K562 (cell line): Measurements from ENCODE around the gene EPHB4. TPM values are rescaled to one million over a fixed set of nuclear protein-coding genes. Genes with fewer than 3 reads are reported as not detected.

Experiments
- ARID1B ChIP-seq: fragments of 450-650 bp; IDR thresholded peaks from 2 replicates; pipeline ENCODE4 v1.6.1; 2016; ENCODE audit warnings: antibody characterized with exemption, mild to moderate bottlenecking, inconsistent platforms
- BRCA1 ChIP-seq, 2 experiments: fragments of 450-650 bp in 1 of 2; sonication (generic) in 1 of 2; formaldehyde crosslinking in 1 of 2; IDR thresholded peaks; 2 replicates each; pipeline versions ENCODE4 v1.5.0 to v1.6.1; 2017 to 2020; ENCODE audit warnings: mild to moderate bottlenecking in 1 of 2, missing genetic modification reagents in 1 of 2
- CBFA2T3 ChIP-seq: fragments of 450-650 bp; IDR thresholded peaks from 2 replicates; pipeline ENCODE4 v1.6.1; 2017
- CBX8 ChIP-seq: fragments of 200-600 bp; sonication (generic); IDR thresholded peaks from 2 replicates; pipeline ENCODE4 v1.6.1; 2012; ENCODE audit warnings: borderline replicate concordance, mixed run types, low read depth, mild to moderate bottlenecking, moderate library complexity, mixed read lengths, low read length, control low read depth, inconsistent platforms; ENCODE audit not compliant: poor library complexity, severe bottlenecking; ENCODE audit errors: extremely low read depth
- NCOR1 ChIP-seq: fragments of 450-650 bp; IDR thresholded peaks from 2 replicates; pipeline ENCODE4 v1.6.1; 2016; ENCODE audit warnings: mild to moderate bottlenecking, moderate library complexity
- NEUROD1 ChIP-seq: fragments of 150-350 bp; IDR thresholded peaks from 2 replicates; pipeline ENCODE4 v1.6.1; 2014; ENCODE audit warnings: borderline replicate concordance, low read length, low read depth; ENCODE audit not compliant: partially characterized antibody
- NFRKB ChIP-seq: fragments of 450-650 bp; IDR thresholded peaks from 2 replicates; pipeline ENCODE4 v1.6.1; 2016; ENCODE audit warnings: low read depth
- RBM22 ChIP-seq: fragments of 200-400 bp; formaldehyde crosslinking; IDR thresholded peaks from 2 replicates; pipeline ENCODE4 v1.6.1; 2018; ENCODE audit warnings: low read length, low read depth; ENCODE audit not compliant: poor library complexity, severe bottlenecking
- RFX5 ChIP-seq: IDR thresholded peaks from 2 replicates; pipeline ENCODE4 v1.6.1; 2011; ENCODE audit warnings: low read depth, mild to moderate bottlenecking, improper control_type of control experiment, low read length
- SRSF3 ChIP-seq: fragments of 200-400 bp; formaldehyde crosslinking; IDR thresholded peaks from 2 replicates; pipeline ENCODE4 v1.6.1; 2016; ENCODE audit warnings: mild to moderate bottlenecking, low read length, moderate library complexity; ENCODE audit not compliant: insufficient read depth
- TARDBP ChIP-seq: fragments of 450-650 bp; IDR thresholded peaks from 2 replicates; pipeline ENCODE4 v1.6.1; 2016
- TBL1XR1 ChIP-seq, 2 experiments: IDR thresholded peaks; 2 replicates each; pipeline ENCODE4 v1.6.1; 2012; ENCODE audit warnings: improper control_type of control experiment in 2 of 2, low read length in 2 of 2, mild to moderate bottlenecking in 1 of 2
- TCF7 ChIP-seq: sonication (generic); IDR thresholded peaks from 2 replicates; pipeline ENCODE4 v1.6.1; 2016; ENCODE audit warnings: antibody characterized with exemption, borderline replicate concordance
- ZNF12 ChIP-seq: sonication (generic); formaldehyde crosslinking; IDR thresholded peaks from 2 replicates; pipeline ENCODE4 v1.4.0; 2020; ENCODE audit warnings: mild to moderate bottlenecking, missing genetic modification reagents
- ZNF589 ChIP-seq: fragments of 200-800 bp; sonication (Bioruptor generic); IDR thresholded peaks from 2 replicates; pipeline ENCODE4 v1.6.1; 2016; ENCODE audit warnings: low read depth, missing genetic modification characterization, missing compliant biosample characterization
- polyA plus RNA-seq, 8 experiments: library from polyadenylated mRNA; depleted of rRNA in 4 of 8; stranded (reverse) in 5 of 8; unstranded in 3 of 8; fragments of >200 nt; fragmentation: Nextera tagmentation in 2 of 8; fragmentation: Illumina TruSeq in 1 of 8; extraction: Ambion mirVana in 2 of 8; extraction: Trizol in 1 of 8; gene quantifications; 2 replicates each; pipeline versions ENCODE4 v1.2.1 to v1.2.3, GENCODE V29; 2011 to 2014; ENCODE audit warnings: inconsistent platforms in 1 of 8, missing spikeins in 1 of 8
- total RNA-seq, 7 experiments: library from RNA; depleted of rRNA in 6 of 7; stranded (reverse); fragments of >200 nt in 6 of 7; fragmentation: Illumina TruSeq in 2 of 7; extraction: Trizol in 2 of 7; gene quantifications; 2 replicates each; pipeline versions ENCODE4 v1.2.1 to v1.2.3, GENCODE V29; 2011 to 2021; ENCODE audit warnings: low replicate concordance in 1 of 7
- TF ChIP-seq, protein P1 (sequence below): fragments of 450-650 bp; IDR thresholded peaks from 2 replicates; pipeline ENCODE4 v1.6.1; 2017; ENCODE audit warnings: antibody characterized with exemption, mild to moderate bottlenecking
- TF ChIP-seq, protein P2 (sequence below): fragments of 450-650 bp; IDR thresholded peaks from 2 replicates; pipeline ENCODE4 v1.6.1; 2017; ENCODE audit warnings: antibody characterized with exemption
- TF ChIP-seq, protein P3 (sequence below): sonication (generic); formaldehyde crosslinking; IDR thresholded peaks from 2 replicates; pipeline ENCODE4 v1.8.0; 2023; ENCODE audit warnings: mild to moderate bottlenecking, missing genetic modification reagents
- TF ChIP-seq, protein P4 (sequence below): fragments of 250-450 bp; sonication (Bioruptor Pico); IDR thresholded peaks from 2 replicates; pipeline ENCODE4 v1.9.0; 2021; ENCODE audit warnings: mild to moderate bottlenecking
- TF ChIP-seq, protein P5 (sequence below): fragments of 250-450 bp; sonication (Bioruptor Pico); IDR thresholded peaks from 2 replicates; pipeline ENCODE4 v1.8.0; 2022; ENCODE audit warnings: moderate library complexity, mild to moderate bottlenecking, inconsistent platforms

The EPHB4 gene
- total and polyA plus RNA-seq, 9 of the 15 experiments (the other 6 are each of a cell fraction or from before 2014, with no cell fraction given) = 1.2 to 82.1 (median 37.9) TPM

DNA sequence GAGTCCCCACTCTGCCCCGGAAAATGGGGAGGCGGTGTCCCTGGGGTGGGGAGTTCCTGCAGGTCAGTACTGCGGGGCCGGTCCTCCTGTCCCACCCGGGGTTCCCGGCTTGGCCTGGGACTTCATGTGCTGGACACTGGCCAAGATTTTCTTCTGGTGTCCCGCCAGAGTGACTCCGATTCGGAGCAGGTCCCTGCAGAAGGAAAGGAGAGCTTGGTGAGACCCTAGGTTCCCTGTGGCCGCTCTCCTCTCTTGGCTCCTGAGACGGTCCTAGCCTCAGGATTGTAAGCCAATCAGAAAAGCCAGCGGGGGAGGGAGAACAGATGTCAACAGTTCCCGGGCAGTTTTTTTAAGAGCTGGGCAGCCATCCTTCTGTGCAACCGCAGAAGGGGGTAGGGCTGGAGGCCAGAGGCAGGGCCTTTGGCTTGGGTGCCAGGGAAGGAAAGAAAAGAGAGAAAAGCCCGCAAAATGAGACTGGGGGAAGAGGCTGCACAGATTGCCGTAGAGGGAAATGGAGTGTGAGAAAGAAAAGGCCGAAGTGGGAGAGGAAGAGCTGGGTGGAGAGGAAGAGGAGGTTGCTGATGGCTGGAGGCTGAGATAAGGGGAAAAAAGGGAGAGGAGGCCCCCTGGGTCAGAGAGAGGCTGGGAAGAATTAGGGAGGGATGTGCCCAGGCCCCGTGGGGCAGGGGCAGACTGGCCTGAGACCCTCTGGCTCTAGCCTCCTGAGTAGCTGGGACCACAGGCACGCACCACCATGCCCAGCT lies 23.7 kb downstream of the EPHB4 start (continued):
- TF ChIP-seq RFX5 = peak; percentile 97
- peak; percentile 53 for TF ChIP-seq NCOR1
- no peak for TF ChIP-seq TBL1XR1 (IDR thresholded peaks at IDR 0.05; ENCODE audit: low read length in 2 of 2)
- TF ChIP-seq ZNF12 (CRISPR knock-in tag) = no peak
- no peak for TF ChIP-seq ZNF589 (CRISPR knock-in tag)
- TF ChIP-seq, protein P1, sequence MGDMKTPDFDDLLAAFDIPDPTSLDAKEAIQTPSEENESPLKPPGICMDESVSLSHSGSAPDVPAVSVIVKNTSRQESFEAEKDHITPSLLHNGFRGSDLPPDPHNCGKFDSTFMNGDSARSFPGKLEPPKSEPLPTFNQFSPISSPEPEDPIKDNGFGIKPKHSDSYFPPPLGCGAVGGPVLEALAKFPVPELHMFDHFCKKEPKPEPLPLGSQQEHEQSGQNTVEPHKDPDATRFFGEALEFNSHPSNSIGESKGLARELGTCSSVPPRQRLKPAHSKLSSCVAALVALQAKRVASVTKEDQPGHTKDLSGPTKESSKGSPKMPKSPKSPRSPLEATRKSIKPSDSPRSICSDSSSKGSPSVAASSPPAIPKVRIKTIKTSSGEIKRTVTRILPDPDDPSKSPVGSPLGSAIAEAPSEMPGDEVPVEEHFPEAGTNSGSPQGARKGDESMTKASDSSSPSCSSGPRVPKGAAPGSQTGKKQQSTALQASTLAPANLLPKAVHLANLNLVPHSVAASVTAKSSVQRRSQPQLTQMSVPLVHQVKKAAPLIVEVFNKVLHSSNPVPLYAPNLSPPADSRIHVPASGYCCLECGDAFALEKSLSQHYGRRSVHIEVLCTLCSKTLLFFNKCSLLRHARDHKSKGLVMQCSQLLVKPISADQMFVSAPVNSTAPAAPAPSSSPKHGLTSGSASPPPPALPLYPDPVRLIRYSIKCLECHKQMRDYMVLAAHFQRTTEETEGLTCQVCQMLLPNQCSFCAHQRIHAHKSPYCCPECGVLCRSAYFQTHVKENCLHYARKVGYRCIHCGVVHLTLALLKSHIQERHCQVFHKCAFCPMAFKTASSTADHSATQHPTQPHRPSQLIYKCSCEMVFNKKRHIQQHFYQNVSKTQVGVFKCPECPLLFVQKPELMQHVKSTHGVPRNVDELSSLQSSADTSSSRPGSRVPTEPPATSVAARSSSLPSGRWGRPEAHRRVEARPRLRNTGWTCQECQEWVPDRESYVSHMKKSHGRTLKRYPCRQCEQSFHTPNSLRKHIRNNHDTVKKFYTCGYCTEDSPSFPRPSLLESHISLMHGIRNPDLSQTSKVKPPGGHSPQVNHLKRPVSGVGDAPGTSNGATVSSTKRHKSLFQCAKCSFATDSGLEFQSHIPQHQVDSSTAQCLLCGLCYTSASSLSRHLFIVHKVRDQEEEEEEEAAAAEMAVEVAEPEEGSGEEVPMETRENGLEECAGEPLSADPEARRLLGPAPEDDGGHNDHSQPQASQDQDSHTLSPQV = 0 out of 2 replicates have a peak, but pooled peaks have one; percentile 49
- TF ChIP-seq, protein P2, sequence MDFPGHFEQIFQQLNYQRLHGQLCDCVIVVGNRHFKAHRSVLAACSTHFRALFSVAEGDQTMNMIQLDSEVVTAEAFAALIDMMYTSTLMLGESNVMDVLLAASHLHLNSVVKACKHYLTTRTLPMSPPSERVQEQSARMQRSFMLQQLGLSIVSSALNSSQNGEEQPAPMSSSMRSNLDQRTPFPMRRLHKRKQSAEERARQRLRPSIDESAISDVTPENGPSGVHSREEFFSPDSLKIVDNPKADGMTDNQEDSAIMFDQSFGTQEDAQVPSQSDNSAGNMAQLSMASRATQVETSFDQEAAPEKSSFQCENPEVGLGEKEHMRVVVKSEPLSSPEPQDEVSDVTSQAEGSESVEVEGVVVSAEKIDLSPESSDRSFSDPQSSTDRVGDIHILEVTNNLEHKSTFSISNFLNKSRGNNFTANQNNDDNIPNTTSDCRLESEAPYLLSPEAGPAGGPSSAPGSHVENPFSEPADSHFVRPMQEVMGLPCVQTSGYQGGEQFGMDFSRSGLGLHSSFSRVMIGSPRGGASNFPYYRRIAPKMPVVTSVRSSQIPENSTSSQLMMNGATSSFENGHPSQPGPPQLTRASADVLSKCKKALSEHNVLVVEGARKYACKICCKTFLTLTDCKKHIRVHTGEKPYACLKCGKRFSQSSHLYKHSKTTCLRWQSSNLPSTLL = no peak
- TF ChIP-seq, protein P3, sequence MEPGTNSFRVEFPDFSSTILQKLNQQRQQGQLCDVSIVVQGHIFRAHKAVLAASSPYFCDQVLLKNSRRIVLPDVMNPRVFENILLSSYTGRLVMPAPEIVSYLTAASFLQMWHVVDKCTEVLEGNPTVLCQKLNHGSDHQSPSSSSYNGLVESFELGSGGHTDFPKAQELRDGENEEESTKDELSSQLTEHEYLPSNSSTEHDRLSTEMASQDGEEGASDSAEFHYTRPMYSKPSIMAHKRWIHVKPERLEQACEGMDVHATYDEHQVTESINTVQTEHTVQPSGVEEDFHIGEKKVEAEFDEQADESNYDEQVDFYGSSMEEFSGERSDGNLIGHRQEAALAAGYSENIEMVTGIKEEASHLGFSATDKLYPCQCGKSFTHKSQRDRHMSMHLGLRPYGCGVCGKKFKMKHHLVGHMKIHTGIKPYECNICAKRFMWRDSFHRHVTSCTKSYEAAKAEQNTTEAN (CRISPR knock-in tag) = no peak
- TF ChIP-seq TARDBP = 0 out of 2 replicates have a peak, but pooled peaks have one; percentile 20
- TF ChIP-seq TCF7 = no peak
- no peak for TF ChIP-seq SRSF3
- no peak for TF ChIP-seq RBM22
- no peak for TF ChIP-seq BRCA1 (IDR thresholded peaks at IDR 0.05)
- TF ChIP-seq BRCA1 (CRISPR knock-in tag; IDR thresholded peaks at IDR 0.05) = no peak
- no peak for TF ChIP-seq CBX8
- TF ChIP-seq, protein P4, sequence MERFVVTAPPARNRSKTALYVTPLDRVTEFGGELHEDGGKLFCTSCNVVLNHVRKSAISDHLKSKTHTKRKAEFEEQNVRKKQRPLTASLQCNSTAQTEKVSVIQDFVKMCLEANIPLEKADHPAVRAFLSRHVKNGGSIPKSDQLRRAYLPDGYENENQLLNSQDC (CRISPR knock-in tag) = no peak
- TF ChIP-seq CBFA2T3 = peak; percentile 85
- peak; percentile 88 for TF ChIP-seq ARID1B
- no peak for TF ChIP-seq NFRKB
- TF ChIP-seq, protein P5, sequence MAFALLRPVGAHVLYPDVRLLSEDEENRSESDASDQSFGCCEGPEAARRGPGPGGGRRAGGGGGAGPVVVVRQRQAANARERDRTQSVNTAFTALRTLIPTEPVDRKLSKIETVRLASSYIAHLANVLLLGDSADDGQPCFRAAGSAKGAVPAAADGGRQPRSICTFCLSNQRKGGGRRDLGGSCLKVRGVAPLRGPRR (CRISPR knock-in tag) = no peak
- no peak for TF ChIP-seq NEUROD1
